Immature natural killer cell (primary cell): ENCODE data around the gene TMEM201. TPM values are rescaled to one million over a fixed set of nuclear protein-coding genes. Genes with fewer than 3 reads are reported as not detected.

ENCODE experiments used
- DNase-seq, 3 donors: peaks; one replicate each; pipeline ENCODE4 v3.0.0; 2022; ENCODE audit warnings: mixed read lengths in 1 of 3
- H3K27ac Mint-ChIP-seq, 6 donors: one replicate each; pipeline ENCODE4 v1.8.0; 2020; ENCODE audit warnings: mixed read lengths in 6 of 6, mild to moderate bottlenecking in 5 of 6, inconsistent platforms in 4 of 6, moderate library complexity in 3 of 6
- H3K27me3 Mint-ChIP-seq, 3 donors: one replicate each; pipeline ENCODE4 v1.8.0; 2020 to 2021; ENCODE audit warnings: low read depth in 3 of 3, mild to moderate bottlenecking in 3 of 3, mixed read lengths in 3 of 3, moderate library complexity in 3 of 3, inconsistent platforms in 1 of 3
- H3K36me3 Mint-ChIP-seq, 3 donors: one replicate each; pipeline ENCODE4 v1.8.0; 2020; ENCODE audit warnings: mixed read lengths in 3 of 3, inconsistent platforms in 2 of 3, mild to moderate bottlenecking in 2 of 3
- H3K4me1 Mint-ChIP-seq, 2 donors: one replicate each; pipeline ENCODE4 v1.8.0; 2020; ENCODE audit warnings: inconsistent platforms in 2 of 2, mild to moderate bottlenecking in 2 of 2, mixed read lengths in 2 of 2, moderate library complexity in 1 of 2
- H3K4me3 Mint-ChIP-seq, 5 donors: one replicate each; pipeline ENCODE4 v1.8.0; 2020; ENCODE audit warnings: mild to moderate bottlenecking in 5 of 5, mixed read lengths in 5 of 5, inconsistent platforms in 3 of 5, moderate library complexity in 3 of 5
- H3K9me3 Mint-ChIP-seq, 6 donors: one replicate each; pipeline ENCODE4 v1.8.0; 2020; ENCODE audit warnings: mild to moderate bottlenecking in 6 of 6, mixed read lengths in 6 of 6, inconsistent platforms in 4 of 6, moderate library complexity in 3 of 6
- polyA plus RNA-seq, 3 donors: library from polyadenylated mRNA; unstranded; fragments of 300-500 nt; fragmentation: Illumina TruSeq; gene quantifications; one replicate each; pipeline ENCODE4 v1.2.3, GENCODE V29; 2021

Gene TMEM201, protein sequence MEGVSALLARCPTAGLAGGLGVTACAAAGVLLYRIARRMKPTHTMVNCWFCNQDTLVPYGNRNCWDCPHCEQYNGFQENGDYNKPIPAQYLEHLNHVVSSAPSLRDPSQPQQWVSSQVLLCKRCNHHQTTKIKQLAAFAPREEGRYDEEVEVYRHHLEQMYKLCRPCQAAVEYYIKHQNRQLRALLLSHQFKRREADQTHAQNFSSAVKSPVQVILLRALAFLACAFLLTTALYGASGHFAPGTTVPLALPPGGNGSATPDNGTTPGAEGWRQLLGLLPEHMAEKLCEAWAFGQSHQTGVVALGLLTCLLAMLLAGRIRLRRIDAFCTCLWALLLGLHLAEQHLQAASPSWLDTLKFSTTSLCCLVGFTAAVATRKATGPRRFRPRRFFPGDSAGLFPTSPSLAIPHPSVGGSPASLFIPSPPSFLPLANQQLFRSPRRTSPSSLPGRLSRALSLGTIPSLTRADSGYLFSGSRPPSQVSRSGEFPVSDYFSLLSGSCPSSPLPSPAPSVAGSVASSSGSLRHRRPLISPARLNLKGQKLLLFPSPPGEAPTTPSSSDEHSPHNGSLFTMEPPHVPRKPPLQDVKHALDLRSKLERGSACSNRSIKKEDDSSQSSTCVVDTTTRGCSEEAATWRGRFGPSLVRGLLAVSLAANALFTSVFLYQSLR
- 1 to 10 TPM; 1.1 to 2.3 (median 1.3) TPM for polyA plus RNA-seq

DNA sequence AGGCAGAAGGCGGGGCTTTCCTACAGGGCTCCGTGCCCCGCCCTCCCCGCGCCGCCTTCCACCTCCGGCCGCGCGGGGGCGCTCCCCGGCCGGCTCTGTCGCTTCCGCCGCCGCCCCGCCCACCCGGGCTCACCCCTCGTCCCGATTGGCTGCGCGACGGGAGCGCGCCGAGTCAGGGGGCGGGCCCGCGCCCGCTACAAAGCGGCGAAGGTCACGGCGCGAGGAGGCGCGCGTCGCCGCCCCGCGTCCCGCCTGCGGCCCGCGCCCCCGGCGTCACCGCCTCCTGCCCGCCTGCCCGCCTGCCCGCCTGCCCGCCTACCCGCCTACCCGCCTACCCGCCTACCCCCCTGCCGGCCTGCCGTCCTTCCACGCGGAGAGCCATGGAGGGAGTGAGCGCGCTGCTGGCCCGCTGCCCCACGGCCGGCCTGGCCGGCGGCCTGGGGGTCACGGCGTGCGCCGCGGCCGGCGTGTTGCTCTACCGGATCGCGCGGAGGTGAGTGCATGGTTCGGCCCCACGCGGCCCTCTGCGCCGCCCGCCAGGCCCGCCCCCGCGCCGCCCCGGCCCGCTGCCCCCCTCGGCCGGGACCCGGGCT lies at the start of gene TMEM201:
TSS of gene TMEM201 (plus strand) at position 361 of the 593 bp plus-strand sequence. CDS start at position 381, 20 bp downstream.
- Mint-ChIP-seq H3K4me3 (peak within 1 kb of the TSS; percentile 83 to 86 (median 84)), H3K4me1 (peaks cover 15 to 20% of the 10 kb centered on the region in 2 donors), H3K27ac (peak within 1 kb of the TSS; percentile 57 to 84 (median 74)), H3K36me3 (no peaks in the 10 kb centered on the region), H3K9me3 (no peaks in the 10 kb centered on the region), H3K27me3 (peaks cover 0 to 2% (median 2%) of the 10 kb centered on the region in 3 donors)
- DNase-seq = peak; percentile 94 to 96 (median 96)

DNA sequence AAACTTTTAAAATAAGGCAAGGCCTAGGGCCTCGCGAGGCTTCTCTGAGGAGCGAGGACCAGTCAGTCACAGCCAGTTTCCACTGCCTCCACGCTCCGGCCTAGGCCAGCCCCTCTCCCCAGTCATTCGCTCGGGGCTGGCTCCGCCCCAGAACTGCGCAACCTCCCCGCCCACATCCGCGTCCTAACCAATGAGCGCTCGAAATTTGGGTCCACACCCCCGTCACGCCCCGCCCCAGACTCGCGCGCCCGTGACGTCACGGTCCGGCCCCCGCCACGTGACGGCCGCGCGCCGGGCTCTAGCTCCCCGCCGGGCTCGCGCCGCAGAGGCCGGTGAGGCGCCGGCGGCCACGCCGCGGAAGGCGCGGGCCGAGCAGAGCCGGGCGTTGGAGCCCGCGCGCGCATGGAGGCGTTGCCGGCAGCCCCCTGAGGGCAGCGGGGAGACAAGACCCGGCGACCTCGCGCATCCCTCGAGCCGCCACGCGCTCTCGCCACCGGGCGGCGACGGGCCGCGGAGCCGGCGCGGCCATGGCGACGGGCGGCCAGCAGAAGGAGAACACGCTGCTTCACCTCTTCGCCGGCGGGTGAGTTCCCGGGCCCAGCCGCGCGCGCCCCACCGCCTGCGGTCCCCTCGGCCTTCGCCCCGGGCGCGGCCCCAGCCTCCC lies 49.4 kb upstream of the TMEM201 start, which contains the start of gene SLC25A33:
TSS of gene SLC25A33 (plus strand) at position 301 of the 664 bp plus-strand sequence. CDS start at position 528, 227 bp downstream.
- no peaks in the 10 kb centered on the region for H3K9me3 Mint-ChIP-seq
- H3K4me3 Mint-ChIP-seq = peak within 1 kb of the TSS; percentile 87 to 90 (median 88)
- DNase-seq = peak; percentile 99
- peaks cover 2 to 9% (median 5%) of the 10 kb centered on the region in 3 donors for H3K27me3 Mint-ChIP-seq
- H3K27ac Mint-ChIP-seq = peak within 1 kb of the TSS; percentile 84 to 94 (median 89)
- no peaks in the 10 kb centered on the region for H3K36me3 Mint-ChIP-seq
- H3K4me1 Mint-ChIP-seq = peaks cover 28 to 32% of the 10 kb centered on the region in 2 donors

DNA sequence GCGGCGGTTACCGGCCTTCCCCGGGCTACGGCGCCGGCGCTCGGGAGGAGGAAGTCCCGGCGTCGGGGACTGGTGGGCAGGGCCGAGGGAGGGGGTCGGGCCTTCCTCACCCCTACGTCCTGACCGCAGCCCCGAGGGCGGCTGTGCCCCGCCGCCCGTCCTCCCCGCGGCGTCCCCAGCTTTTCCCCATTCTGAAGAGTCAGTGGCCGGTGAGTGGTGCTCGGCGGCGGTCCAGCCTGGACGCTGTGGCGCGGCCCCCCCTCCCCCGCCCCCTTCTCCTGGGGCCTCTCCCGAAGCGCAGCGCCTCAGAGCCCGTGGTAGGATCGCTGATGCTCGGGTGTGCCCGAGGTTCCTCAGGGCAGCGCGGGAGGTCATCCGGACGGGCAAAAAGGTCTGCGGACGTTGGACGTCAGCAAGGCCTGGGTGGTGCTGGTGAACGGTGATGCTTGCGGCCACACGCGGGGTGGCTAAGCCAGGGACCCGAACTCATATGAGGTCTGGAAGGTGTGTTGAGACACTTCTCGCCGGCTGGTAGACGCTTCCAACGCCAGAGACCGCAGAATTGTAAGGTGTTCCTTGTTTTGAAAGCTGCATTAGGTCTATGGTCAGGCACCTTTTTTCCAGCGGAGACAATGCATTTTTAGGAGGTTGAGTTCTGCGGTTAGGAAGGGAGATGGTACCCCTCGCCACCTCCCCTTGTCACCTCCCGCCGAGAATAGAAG lies 48.7 kb upstream of the TMEM201 start:
- Mint-ChIP-seq H3K27me3 (peaks cover 2 to 11% (median 5%) of the 10 kb centered on the region in 3 donors), H3K36me3 (peaks cover 0 to 2% (median 0%) of the 10 kb centered on the region in 3 donors), H3K9me3 (no peaks in the 10 kb centered on the region), H3K4me1 (peaks cover 28 to 37% of the 10 kb centered on the region in 2 donors), H3K4me3 (peak overlapping the region; percentile 87 to 90 (median 88)), H3K27ac (peak overlapping the region; percentile 75 to 94 (median 86))
- DNase-seq = peak; percentile 64 to 69 (median 67)

DNA sequence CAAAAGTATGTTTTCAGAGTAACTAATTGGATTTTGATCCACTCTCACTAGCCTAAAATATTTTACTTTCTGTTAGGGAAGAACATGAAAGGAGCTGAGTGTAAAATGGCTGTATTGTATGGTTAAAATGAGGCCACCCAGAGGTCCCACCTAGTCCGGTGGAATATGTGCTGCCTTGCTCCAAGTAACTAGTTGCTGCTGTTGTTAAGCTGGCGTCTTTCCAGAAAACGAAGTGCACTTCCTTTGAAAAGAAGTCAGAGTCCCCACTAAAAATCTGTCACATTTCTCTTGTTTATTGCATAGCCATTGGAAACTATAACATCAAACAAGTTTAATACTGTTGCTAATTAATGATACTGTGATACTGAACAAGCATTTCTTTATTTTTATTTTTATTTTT lies 46.3 kb upstream of the TMEM201 start:
- no peaks in the 10 kb centered on the region for H3K9me3 Mint-ChIP-seq
- peaks cover 28 to 38% of the 10 kb centered on the region in 2 donors for H3K4me1 Mint-ChIP-seq
- H3K27ac Mint-ChIP-seq = peak overlapping the region in 1 of 6 donors; percentile 36
- peaks cover 0 to 3% (median 0%) of the 10 kb centered on the region in 3 donors for H3K36me3 Mint-ChIP-seq
- no peak for DNase-seq
- peaks cover 2 to 11% (median 5%) of the 10 kb centered on the region in 3 donors for H3K27me3 Mint-ChIP-seq
- H3K4me3 Mint-ChIP-seq = peak overlapping the region in 1 of 5 donors; percentile 28

DNA sequence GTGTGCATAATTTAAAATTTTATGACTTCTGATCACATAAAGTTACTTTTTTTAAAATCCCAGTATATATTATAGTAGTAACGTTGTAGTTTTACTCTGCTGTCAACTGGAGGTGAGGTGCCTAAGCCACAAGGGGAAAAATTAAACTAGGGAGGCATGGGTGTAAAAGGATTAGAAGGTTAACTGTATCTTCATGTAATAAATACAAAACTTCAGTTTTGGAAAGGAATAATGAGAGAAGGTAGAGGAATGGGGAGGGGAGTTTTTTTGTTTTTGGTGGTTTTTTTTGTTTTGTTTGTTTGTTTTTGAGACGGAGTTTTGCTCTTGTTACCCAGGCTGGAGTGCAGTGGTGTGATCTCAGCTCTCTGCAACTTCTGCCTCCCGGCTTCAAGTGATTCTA lies 43.8 kb upstream of the TMEM201 start:
- peaks cover 0 to 3% (median 0%) of the 10 kb centered on the region in 3 donors for H3K36me3 Mint-ChIP-seq
- H3K4me3 Mint-ChIP-seq = no peak overlapping the region

DNA sequence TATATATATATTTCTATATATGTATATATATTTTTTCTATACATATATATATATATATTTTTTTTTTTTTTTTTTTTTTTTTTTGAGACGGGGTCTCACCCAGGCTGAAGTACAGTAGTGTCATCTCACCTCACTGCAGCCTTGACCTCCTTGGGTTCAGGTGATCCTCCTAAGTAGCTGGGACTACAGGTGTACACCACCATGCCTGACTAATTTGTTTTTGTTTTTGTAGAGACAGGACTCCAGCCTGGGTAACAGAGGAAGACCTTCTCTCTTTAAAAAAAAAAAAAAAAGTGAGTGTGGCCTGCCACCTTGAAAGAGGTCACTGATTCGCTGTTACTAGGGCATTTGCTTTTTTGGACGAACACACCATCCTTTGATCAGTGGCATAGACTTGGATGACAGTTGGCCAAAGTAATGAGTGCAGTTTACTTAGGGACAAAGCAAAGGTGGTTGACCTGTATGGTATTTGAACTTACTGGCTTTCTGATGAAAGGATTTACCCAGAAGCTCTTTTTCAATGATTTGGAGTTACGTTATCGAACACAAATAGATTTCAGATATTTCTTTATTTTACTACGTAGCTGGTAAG lies 38.7 kb upstream of the TMEM201 start:
- Mint-ChIP-seq H3K36me3 (peaks cover 0 to 4% (median 0%) of the 10 kb centered on the region in 3 donors), H3K4me3 (no peak overlapping the region), H3K9me3 (no peaks in the 10 kb centered on the region), H3K4me1 (peaks cover 1 to 3% of the 10 kb centered on the region in 2 donors), H3K27me3 (peaks cover 0 to 3% (median 0%) of the 10 kb centered on the region in 3 donors), H3K27ac (no peak overlapping the region)
- no peak for DNase-seq

More for the DNA sequence above, 43.8 kb upstream of the TMEM201 start:
- DNase-seq = no peak
- no peaks in the 10 kb centered on the region for H3K9me3 Mint-ChIP-seq
- peaks cover 15 to 23% of the 10 kb centered on the region in 2 donors for H3K4me1 Mint-ChIP-seq
- H3K27ac Mint-ChIP-seq = no peak overlapping the region
- peaks cover 0 to 6% (median 0%) of the 10 kb centered on the region in 3 donors for H3K27me3 Mint-ChIP-seq

DNA sequence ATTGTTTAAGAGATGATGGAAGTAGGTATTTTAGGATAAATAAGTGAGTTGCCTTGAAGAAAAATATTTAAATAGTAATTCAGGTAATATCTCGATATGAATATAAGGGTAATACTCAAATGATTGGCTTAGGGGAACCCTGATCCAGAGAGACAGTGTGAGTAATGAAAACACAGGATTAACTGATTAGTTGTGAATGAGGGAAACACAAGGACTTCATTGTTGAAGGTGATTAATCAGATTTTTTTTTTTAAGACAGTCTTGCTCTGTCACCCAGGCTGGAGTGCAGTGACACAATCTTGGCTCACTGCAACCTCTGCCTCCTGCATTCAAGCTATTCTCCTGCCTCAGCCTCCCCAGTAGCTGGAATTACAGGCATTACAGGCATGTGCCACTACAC lies 36.7 kb upstream of the TMEM201 start:
- Mint-ChIP-seq H3K9me3 (no peaks in the 10 kb centered on the region), H3K36me3 (peaks cover 10 to 20% (median 12%) of the 10 kb centered on the region in 3 donors), H3K27ac (peak overlapping the region in 2 of 6 donors; percentile 59 to 69), H3K4me1 (peaks cover 0 to 3% of the 10 kb centered on the region in 2 donors), H3K4me3 (no peak overlapping the region), H3K27me3 (peaks cover 0 to 3% (median 0%) of the 10 kb centered on the region in 3 donors)
- DNase-seq = no peak

DNA sequence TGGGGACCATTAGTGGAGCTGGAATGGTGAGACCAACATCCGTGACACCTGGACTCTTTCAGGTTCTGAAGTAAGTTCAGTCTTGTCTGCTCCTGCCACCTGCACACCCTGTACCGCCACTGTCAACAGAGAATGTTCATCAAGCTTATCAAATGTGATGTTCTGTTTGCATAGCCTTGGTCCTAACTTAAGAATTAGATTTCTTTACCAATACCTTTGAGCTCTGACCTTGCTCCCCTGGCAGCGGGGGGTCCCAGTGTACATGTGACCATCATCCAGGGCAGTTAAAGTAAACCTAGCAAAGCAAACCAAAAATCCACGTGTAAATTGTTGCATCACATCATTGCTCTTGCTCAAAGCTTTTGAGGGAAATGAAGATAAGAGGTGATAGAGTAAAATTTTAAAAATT lies 35.0 kb upstream of the TMEM201 start:
- H3K9me3 Mint-ChIP-seq = no peaks in the 10 kb centered on the region
- no peak overlapping the region for H3K27ac Mint-ChIP-seq
- peaks cover 10 to 26% (median 12%) of the 10 kb centered on the region in 3 donors for H3K36me3 Mint-ChIP-seq
- H3K4me3 Mint-ChIP-seq = no peak overlapping the region
- peaks cover 3 to 5% of the 10 kb centered on the region in 2 donors for H3K4me1 Mint-ChIP-seq
- peaks cover 0 to 3% (median 0%) of the 10 kb centered on the region in 3 donors for H3K27me3 Mint-ChIP-seq
- no peak for DNase-seq

DNA sequence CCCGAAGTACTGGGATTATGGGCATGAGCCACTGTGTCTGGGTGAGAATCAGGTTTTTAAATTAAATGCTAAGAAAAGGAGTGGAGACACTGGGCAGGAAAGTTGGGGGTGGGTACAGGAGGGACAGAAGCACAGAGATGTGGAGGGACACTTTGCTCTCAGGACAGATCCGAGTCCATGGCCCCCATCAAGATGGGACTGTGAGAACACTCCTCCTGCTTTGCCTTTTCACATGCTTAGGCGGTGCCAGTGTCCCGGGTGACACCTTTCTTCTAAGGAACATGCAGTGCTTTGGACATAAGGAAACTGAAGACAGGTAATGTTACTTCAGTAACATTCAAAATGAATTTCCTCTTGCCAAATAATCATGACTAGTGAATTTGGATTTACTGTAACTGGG lies 32.8 kb upstream of the TMEM201 start:
- Mint-ChIP-seq H3K27me3 (peaks cover 0 to 5% (median 0%) of the 10 kb centered on the region in 3 donors), H3K4me3 (no peak overlapping the region), H3K36me3 (peaks cover 10 to 30% (median 12%) of the 10 kb centered on the region in 3 donors), H3K4me1 (peaks cover 3 to 7% of the 10 kb centered on the region in 2 donors), H3K27ac (no peak overlapping the region), H3K9me3 (no peaks in the 10 kb centered on the region)
- DNase-seq = no peak

DNA sequence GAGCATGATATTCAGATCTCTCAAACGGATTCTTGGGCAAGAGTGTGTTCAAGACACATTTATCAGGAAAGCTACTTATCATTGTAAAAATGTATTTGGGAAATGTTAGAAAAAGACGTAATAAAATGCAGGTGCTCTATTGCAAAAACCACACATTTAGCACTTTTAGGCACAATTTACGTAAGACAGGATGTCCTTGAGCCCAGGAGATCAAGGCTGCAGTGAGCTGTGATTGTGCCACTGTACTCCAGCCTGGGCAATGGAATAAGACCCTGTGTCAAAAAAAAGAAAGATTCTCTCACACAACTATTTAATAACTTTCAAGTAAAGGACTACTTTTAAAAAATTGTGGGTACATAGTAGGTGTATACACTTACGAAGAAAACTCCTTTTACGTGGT lies 31.1 kb upstream of the TMEM201 start:
- Mint-ChIP-seq H3K36me3 (peaks cover 10 to 30% (median 12%) of the 10 kb centered on the region in 3 donors), H3K27me3 (peaks cover 0 to 5% (median 0%) of the 10 kb centered on the region in 3 donors), H3K4me1 (peaks cover 0 to 7% of the 10 kb centered on the region in 2 donors), H3K27ac (no peak overlapping the region), H3K4me3 (no peak overlapping the region), H3K9me3 (no peaks in the 10 kb centered on the region)
- DNase-seq = no peak

DNA sequence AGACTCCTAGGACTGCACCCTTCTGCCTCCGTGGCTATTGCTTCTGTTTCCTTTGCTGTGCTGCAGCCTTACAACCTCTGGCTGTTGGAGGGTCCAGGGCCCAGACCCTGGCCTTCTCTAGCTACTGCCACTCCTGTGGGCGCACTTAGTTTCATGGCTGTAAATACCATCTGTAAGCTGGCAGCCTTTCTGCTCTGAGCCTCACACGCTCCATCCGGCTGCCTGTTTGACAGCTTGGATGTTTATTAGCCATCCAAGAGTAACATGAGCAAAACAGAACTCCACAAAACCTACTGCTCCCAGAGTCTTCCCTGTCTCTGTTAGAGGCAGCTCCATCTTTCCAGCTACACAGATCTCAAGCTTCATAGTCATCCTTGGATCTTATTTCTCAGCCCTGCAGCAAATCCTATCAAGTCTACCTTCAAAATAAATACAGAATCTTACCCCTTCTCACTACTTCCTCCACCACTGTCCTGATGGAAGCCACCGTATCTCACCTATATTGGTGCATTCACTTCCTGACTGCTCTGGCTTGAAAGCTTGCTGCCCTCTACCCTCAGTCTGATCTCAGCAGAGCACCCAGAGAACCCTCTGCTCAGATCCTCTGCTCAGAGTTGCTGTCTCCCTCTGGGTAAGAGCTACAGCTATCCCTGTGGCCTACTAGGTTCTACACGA lies 30.3 kb upstream of the TMEM201 start:
- H3K4me1 Mint-ChIP-seq = peaks cover 0 to 7% of the 10 kb centered on the region in 2 donors
- H3K4me3 Mint-ChIP-seq = no peak overlapping the region
- peaks cover 0 to 5% (median 0%) of the 10 kb centered on the region in 3 donors for H3K27me3 Mint-ChIP-seq
- H3K36me3 Mint-ChIP-seq = peaks cover 10 to 30% (median 12%) of the 10 kb centered on the region in 3 donors
- H3K9me3 Mint-ChIP-seq = no peaks in the 10 kb centered on the region
- no peak for DNase-seq
- H3K27ac Mint-ChIP-seq = no peak overlapping the region
